HepG2 (cell line): Measurements from ENCODE around the gene CDK17.

Experiments
- CTCF ChIP-seq: sonication (generic); formaldehyde crosslinking; IDR thresholded peaks from 2 replicates; pipeline ENCODE4 v1.5.0; 2020; ENCODE audit warnings: mild to moderate bottlenecking, missing genetic modification reagents, moderate library complexity
- DNMT1 ChIP-seq: sonication (generic); formaldehyde crosslinking; IDR thresholded peaks from 2 replicates; pipeline ENCODE4 v1.5.1; 2020; ENCODE audit warnings: mild to moderate bottlenecking, missing genetic modification reagents
- E2F1 ChIP-seq: sonication (generic); formaldehyde crosslinking; IDR thresholded peaks from 2 replicates; pipeline ENCODE4 v1.5.0; 2020; ENCODE audit warnings: missing genetic modification reagents
- FOSL1 ChIP-seq: sonication (generic); formaldehyde crosslinking; IDR thresholded peaks from 2 replicates; pipeline ENCODE4 v1.9.0; 2021; ENCODE audit warnings: missing genetic modification reagents, borderline replicate concordance
- MTA3 ChIP-seq: sonication (generic); formaldehyde crosslinking; IDR thresholded peaks from 2 replicates; pipeline ENCODE4 v1.4.0; 2020; ENCODE audit warnings: missing genetic modification reagents
- MYC ChIP-seq: sonication (generic); formaldehyde crosslinking; IDR thresholded peaks from 2 replicates; pipeline ENCODE4 v1.9.0; 2021; ENCODE audit warnings: missing genetic modification reagents, borderline replicate concordance
- TP53 ChIP-seq: sonication (generic); formaldehyde crosslinking; conservative IDR thresholded peaks from 2 replicates; pipeline ENCODE4 v1.4.0; 2020; ENCODE audit warnings: missing genetic modification reagents
- ZBTB1 ChIP-seq: sonication (generic); formaldehyde crosslinking; IDR thresholded peaks from 2 replicates; pipeline ENCODE4 v1.4.0; 2020; ENCODE audit warnings: missing genetic modification reagents, borderline replicate concordance
- ZBTB7A ChIP-seq: sonication (generic); formaldehyde crosslinking; IDR thresholded peaks from 2 replicates; pipeline ENCODE4 v1.8.0; 2022; ENCODE audit warnings: mild to moderate bottlenecking, missing genetic modification reagents
- ZNF775 ChIP-seq: sonication (generic); formaldehyde crosslinking; IDR thresholded peaks from 2 replicates; pipeline ENCODE4 v1.4.0; 2020; ENCODE audit warnings: missing genetic modification reagents, mild to moderate bottlenecking, moderate library complexity, borderline replicate concordance
- TF ChIP-seq, protein P1 (sequence below): sonication (generic); formaldehyde crosslinking; IDR thresholded peaks from 2 replicates; pipeline ENCODE4 v1.9.0; 2022; ENCODE audit warnings: low read depth, missing genetic modification reagents

DNA sequence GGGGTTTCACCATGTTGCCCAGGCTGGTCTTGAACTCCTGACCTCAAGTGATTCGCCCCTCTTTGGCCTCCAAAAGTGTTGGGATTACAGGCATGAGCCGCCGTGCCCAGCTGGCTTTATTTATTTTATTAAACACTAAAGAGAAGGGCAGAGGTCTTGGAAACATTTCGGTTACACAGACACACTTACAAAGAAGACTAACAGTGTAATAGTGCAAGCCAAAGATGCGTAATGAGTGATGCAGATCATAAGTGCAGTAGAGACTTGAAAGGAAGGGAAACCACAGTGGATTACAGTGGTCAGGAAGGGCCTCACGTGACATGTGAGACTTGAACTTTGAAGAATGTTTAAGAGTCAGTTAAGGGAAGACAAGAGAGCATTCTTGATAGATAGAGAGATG lies 33.9 kb upstream of the CDK17 start:
- TF ChIP-seq ZBTB1 (CRISPR knock-in tag) (no peak), CTCF (no peak), MYC (CRISPR knock-in tag) (no peak), FOSL1 (no peak), E2F1 (CRISPR knock-in tag) (no peak), DNMT1 (CRISPR knock-in tag) (no peak), ZBTB7A (CRISPR knock-in tag) (no peak), TP53 (CRISPR knock-in tag) (no peak), ZNF775 (no peak), MTA3 (CRISPR knock-in tag) (no peak)
- TF ChIP-seq, protein P1, sequence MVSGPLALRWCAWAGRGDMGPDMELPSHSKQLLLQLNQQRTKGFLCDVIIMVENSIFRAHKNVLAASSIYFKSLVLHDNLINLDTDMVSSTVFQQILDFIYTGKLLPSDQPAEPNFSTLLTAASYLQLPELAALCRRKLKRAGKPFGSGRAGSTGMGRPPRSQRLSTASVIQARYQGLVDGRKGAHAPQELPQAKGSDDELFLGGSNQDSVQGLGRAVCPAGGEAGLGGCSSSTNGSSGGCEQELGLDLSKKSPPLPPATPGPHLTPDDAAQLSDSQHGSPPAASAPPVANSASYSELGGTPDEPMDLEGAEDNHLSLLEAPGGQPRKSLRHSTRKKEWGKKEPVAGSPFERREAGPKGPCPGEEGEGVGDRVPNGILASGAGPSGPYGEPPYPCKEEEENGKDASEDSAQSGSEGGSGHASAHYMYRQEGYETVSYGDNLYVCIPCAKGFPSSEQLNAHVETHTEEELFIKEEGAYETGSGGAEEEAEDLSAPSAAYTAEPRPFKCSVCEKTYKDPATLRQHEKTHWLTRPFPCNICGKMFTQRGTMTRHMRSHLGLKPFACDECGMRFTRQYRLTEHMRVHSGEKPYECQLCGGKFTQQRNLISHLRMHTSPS (CRISPR knock-in tag): no peak
